ENCODE results near the gene SCAMP1.

Gene SCAMP1

DNA sequence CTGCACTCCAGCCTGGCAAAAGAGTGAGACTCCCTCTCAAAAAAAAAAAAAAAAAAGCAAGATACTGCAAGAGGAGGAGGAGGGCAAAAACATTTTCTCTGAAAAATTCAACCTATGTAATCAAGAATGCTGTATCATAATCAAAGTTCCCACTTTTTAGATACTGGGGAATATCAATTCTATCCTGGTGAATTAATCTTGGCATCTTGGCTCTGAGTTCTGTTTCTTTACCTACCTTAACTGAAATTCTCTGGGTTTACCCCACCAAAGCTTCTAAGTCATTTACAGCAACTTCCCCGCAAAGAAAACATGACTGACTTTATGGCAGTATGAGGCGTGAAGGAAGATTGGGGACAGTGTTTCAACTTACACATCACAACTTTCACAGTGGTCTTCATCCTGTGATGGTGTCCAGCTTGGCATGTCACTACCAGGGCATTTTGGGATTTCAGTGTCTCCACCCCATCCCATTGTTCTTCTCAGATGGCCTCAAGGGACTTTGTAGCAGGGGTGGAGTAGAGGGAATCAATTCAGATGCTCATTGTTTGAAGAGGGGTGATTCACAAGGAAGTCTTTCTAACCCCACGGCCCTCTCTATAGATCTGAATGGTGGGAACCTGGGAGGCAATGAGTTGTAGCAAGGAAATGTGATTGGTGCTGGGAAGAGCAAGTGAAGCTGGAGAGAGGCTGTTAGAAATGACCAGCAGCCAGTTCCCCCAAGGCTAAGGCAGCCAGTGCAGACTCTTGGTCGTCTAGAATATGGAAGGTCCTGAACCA is 130.5 kb downstream of the SCAMP1 start:
- no peak overlapping the region for H3K4me3 ChIP-seq (ENCODE audit: low read depth, low read length)

DNA sequence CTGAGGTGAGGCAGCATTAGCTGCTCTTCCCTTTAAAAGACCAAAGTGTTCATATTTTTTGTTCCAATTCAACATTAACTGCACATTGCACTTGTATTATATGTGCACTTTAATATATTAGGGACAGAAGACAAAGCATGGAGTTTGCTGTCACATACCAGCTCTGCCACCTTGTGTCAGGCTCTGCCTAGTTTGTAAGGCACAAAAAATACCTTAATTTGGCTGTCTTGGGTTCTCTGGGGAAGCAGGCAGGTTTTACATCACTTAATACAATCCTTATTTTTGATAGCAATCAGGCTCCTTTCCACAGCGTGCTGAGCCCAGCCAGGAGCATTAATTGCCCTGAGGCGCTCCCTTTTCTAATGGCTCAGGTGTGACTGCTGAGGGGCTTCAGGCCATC is 131.8 kb downstream of the SCAMP1 start:
- H3K4me3 ChIP-seq (ENCODE audit: low read depth, low read length), result no peak overlapping the region

DNA sequence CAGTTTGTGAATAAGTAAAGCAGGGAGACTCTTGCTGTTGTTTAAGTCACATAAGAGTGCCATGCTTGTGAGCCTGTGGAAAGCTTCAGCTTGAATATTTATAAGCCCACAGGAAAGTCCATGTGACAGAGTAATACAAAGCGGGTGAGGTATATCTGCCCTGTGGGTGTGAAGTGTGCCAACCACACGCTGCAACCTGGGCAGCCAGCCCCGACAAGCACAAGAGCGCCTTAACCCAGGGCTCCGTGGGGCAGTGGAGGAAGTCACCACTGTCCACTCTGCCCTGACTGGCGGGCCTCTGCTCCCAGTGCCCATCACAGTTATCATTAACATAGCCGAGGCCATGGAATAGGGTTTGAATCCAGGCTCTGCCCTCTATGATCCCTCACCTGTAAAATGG is 132.2 kb downstream of the SCAMP1 start:
- H3K4me3 ChIP-seq (ENCODE audit: low read depth, low read length), result no peak overlapping the region

DNA sequence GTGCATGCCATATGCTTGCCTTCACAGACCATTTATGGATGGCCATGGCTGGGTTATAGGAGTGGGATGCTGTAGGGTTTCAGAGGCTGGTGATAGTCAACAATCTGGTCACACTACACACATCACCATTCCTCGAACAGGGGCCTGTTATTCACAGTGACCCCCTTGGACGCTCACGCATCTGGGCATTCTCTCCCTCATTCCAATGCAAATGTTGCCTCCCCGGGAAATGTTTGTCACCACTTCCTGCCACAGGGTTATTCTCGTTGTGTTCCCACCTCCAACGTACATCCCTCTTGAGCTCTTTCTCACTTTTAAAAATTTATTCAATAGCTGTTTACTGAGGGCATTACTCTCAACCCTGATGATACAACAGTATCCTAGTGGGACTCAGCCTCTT is 135.4 kb downstream of the SCAMP1 start:
- H3K4me3 ChIP-seq (ENCODE audit: low read depth, low read length), result no peak overlapping the region

DNA sequence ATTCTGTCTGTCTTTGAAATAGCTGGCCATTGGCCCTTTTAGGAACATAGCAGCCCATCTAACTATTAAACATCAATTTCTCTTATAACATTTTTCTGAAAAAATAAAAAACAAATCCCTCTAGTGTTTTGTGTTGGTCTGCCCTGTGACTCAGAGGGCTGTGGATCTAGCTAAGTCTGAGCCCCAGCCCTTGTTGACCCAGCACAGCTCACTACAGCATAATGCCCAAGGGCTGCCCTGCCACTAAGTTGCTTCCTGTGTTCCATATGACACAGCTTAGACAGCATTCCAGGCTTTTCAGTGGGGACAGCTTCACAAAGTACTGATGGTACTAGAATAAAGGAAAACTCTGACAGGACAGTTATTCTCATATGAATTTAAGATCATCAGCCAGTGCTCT is 136.0 kb downstream of the SCAMP1 start:
- no peak overlapping the region for H3K4me3 ChIP-seq (ENCODE audit: low read depth, low read length)

DNA sequence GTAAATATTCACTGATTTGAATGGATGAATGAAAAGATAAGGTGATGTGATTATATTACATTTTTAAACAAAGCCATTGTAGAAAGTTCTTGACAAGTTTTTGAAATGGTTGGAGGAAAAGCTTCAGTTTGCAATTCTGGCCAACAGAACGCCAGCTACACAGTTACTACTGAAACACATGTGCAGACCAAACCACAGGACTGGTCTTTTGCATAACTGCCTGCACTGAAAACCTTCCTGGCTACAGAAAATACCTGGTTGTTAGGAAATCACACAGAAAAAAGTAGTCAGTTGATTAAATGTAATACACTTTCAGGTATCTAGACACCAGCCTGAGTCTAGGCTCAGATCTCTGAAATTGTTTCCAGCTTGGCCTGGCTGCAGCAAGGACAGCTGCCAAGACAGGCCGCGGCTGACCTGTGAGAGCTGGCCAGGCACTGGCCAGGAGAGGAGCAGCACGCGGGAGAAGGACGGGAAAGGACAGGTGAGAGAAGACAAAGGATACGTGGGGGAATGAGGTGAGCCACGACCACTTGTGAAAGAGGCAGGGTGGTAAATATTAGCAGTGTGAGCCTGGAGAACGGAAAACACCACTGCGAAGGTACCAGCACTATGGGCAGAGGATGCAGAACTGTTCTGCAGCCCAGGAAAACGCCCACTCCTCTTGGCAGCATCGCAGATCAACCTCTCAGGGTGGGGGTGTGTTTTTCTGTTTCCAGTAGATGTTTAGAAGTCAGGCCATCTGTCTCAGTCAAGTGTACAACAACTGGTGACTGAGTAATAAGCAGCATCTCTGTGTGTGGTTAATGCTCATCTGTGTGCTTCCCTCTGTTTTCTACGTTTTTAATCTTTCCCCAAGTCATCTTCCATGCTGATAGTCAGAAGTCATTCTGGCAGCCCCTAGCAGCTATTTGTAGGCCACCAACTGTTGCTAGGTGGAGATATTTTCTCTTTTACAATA is 137.4 kb downstream of the SCAMP1 start:
- no peak overlapping the region for H3K4me3 ChIP-seq (ENCODE audit: low read depth, low read length)

DNA sequence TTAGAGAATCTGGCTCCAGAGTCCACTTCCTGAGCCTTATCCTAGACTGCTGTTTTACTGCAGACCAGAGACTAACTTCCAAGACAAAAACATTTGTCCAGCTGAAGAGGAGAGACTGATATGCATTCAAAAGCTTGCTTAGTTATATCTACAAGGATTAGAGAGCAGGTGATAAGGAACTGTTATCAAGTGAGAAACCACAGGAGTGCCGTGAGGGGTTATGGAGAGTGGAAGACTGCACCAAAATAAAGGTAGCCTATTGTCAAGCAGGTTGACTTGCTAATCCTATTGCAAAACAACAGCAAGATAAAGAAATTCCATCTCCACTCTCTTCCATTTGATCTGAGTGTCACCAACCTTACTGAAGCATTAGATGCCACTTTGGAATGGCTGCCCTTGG is 139.1 kb downstream of the SCAMP1 start:
- no peak overlapping the region for H3K4me3 ChIP-seq (ENCODE audit: low read depth, low read length)

DNA sequence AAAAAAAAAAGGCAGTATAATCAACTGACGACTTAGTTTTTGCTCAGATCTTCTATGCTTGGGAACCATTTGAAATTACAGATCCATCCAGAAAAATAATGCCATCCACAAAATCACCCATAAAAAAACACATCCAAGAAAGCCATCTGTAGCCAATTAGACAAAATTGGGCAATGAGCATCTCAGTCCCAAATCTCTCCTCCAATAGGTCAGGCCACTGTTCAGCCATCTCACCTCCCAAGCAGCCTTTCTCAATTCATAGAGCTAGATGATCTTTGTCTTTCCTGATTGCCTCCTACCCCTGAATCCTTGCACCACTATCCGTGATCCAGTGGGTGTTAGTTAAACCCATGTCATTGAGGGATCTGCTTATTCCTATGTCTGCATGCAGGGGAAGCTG is 139.6 kb downstream of the SCAMP1 start:
- no peak overlapping the region for H3K4me3 ChIP-seq (ENCODE audit: low read depth, low read length)

DNA sequence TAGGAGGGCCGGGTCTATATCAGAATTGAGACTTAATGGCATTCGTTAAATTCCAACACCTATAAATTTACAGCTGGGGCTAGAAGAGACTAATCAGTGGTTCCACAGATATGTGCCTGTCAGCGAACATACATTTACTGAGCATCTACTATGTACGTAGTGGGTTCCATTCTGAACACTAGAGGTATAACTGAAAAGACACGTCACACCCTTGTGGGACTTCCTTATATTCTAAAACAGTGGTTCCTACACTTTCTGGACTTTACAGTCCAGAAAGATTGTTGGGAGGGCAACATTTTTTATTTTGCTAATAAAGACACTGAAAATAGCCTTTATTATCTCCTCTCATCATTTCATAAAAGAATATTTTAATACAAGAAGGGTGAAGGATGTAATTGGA is 140.5 kb downstream of the SCAMP1 start:
- no peak overlapping the region for H3K4me3 ChIP-seq (ENCODE audit: low read depth, low read length)

DNA sequence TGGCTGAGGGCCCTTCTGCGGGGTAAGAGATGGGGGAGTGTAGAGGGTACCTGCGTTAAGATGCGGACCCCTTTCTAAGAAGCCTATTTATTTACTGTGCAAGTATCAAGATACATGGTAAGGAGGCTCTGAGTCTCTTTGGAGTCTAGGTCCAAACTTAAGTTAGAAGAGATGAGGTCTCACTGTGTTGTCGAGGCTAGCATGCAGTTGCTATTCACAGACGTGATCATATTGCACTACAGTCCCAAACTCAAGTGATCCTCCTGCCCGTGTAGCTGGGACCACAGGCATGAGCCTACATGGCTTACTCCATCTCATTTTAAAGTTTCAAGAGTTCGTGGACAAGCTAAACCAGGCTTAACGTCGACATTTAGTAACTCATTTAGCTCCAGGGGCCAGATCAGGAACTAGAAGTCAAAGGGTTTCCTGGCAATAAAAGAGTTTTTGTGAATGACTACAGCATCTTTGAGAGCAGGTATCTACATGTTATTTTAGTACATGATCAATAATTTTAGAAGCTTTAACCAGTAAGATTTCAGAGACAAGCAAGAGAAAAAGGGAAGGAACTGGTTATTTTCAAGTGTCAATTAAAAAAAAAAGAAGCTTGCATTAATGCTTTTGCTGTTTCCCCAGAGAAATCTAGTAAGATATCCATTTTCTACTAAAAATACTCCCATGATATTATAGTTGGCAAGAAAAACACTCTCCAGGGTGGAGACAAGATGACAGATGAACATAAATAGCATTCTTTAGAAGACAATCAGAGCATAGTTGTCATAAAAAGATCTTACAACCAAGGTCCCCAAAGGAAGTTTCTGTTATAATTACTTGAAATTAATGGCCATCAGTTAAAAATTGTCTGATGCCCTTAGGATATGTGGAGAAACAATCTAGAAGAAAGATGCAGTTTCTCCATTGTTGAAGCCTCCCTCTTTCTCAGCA is 141.3 kb downstream of the SCAMP1 start:
- no peak overlapping the region for H3K4me3 ChIP-seq (ENCODE audit: low read depth, low read length)

DNA sequence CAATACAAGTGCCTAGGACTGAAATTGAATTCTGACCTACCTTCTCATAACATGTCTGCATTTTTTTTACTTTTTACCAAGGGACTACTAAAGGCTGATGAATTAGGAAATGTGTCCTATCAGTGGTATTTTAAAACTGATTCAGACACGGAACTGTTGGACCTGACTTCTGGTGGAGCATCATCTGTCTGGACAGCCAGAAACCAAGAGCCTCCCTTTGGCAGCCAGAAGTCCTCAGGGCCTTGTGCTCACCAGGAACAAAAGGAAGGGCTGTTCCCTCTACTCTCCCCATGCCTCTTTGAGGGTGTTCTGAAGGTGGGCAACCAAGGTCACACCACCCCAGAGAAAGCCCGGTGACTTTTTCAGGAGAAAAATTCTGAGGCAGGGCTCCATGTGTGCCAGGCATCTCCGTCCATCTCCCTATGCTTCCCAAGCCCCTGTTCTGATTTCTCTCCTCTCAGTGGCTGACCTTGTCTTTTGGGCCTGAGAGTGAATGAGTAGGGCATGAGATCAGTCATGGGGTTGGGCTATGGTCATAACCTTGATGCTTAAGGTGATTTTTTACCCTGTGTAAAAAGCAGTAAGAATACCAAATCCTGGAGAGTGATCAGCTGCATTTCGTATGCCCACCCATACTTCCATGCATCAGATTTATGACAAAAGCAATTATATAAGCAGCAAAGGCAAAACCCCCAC is 143.7 kb downstream of the SCAMP1 start:
- H3K4me3 ChIP-seq (ENCODE audit: low read depth, low read length), result no peak overlapping the region

DNA sequence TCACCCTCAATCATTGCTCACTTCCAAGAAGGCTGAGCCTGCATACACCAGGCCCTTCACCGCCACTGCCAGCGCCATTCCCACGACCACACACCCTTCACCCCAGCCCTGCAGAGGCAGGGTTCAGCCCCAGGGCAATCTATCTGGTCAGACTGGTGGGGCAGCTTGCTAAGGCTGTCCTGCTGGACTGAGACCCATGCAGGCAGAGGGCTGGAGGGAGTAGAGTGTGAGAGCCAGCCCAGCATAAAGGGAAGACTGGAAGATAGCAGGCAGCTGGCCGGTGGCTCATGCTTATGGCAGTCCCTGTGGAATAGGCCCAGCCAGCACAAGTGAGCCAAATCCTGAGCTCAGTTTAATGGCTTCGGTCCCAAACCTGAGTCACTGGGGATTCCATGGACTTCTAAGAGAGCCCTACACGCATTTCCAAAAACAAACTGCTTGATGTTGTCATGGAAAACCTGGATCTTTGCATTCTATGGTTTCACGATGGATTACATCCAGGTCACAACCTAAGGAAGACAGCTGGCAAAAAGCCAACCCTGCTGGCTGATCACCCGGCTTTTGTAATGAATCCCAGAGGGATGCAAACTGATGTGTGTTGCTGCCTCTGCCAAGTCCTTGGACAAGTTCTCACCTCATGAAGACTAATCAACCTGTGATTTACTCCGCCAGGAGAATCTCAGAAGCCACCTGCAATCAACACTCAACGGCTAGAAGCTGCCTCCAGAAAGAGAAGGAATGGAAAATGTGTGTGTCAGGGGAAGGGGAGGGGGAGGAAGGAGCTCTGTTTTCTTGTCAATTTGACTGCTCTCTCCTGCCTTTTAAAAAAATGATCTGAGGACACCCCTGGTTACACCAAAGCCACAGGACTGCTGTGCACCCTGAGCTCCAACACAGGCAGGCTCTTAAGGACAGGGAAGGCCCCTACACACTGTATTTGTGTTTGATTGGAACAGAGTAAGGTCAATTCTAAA is 144.6 kb downstream of the SCAMP1 start:
- no peak overlapping the region for H3K4me3 ChIP-seq (ENCODE audit: low read depth, low read length)

DNA sequence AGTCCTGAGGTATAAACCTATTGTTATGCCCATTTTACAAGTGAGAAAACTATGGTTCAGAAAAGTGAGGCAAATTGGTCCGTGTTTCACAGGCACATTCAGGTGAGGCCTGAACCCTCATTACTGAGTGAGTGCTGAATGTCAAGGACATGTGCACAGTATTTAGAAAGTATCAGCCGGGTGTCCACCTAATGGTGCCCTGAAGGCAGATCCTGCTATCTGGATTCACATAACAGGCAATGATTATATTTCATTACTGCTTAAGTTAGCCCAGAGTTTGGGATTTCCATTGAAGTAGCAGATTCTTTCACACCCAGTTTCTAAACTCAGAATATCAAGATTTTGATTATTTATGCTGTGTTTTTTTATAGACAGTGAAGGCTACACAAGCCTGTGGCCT is 145.4 kb downstream of the SCAMP1 start:
- H3K4me3 ChIP-seq (ENCODE audit: low read depth, low read length), result no peak overlapping the region

DNA sequence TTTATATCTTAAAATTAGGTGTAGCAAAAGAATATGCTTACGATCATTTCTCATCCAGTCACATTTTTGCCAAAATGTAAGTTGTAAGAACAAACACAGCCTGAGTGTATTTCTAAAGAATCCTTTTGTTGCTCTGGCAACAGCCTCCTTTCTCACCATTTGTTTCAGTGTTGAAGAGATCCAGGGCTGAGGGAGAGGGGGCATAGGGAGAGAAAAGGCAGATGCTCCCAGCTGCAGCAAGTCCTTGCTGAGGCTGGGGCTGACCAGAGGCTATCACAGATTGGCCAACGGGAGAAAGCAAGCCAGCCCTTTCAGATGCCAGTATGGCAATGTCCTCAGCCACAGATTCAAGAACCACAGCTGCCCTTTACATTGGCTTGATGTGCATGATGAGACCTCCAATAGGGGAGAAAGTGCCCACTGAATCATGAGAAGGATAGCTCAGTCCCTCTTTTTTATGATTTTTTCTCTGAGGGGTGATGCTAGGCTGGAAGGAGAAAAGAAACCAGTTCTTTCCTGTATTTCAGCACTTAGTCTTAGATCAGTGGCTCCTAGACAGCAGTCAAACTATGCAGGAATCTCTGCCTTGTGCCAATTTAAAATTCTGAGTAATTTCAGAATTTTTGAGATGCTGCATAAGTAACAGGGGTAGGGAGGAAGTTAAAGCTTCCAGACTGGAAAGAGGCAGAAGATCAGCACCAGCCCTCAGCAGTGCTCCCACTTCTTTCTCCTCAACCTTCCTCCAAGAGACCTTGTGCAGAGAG is 146.0 kb downstream of the SCAMP1 start:
- H3K4me3 ChIP-seq (ENCODE audit: low read depth, low read length), result no peak overlapping the region

DNA sequence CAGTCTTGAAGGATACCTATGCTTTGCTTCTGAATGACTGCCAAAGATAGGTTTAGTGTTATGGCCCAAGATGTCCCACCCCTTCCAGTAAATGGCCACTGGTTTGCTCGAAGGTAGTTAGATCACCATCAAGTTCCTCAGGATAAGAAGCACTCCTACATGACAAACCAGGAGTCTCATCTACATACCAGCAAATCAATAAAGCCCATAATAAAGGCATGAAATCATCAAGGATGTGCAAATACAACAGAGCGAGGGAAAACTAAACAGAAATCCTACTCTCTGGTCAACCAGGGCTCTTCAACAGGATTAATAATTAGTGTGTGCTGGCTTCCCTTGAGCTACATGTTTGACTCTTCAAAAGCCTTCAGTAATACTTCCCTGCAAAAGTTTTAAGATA is 147.1 kb downstream of the SCAMP1 start:
- no peak overlapping the region for H3K4me3 ChIP-seq (ENCODE audit: low read depth, low read length)

DNA sequence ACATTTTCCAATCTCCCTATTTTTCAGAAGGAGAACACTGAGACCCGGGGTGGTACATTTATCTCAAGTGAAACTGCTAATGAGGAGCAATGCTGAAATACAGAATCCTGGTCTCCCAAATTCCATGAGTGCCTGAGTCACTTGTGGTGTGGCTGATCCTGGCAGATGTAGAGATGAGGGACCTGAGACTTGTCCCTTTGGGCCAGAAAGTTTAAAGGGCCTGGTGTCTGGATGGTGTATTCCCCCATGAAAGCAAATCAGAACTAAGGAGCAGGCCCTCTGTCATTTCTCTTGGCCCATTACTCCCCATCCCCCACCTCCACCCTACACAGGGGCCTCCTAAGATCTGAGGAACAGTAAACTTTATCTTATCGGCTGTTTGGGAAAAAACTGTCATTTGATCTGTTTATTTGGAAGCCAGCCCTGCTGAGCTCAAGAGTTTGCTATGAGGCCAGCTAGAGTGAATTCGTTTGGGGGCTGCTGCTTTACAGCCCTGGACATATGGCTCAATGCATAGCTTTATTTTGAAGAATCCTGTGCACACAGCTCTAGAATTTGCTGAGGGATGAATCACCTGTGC is 147.9 kb downstream of the SCAMP1 start:
- no peak overlapping the region for H3K4me3 ChIP-seq (ENCODE audit: low read depth, low read length)

DNA sequence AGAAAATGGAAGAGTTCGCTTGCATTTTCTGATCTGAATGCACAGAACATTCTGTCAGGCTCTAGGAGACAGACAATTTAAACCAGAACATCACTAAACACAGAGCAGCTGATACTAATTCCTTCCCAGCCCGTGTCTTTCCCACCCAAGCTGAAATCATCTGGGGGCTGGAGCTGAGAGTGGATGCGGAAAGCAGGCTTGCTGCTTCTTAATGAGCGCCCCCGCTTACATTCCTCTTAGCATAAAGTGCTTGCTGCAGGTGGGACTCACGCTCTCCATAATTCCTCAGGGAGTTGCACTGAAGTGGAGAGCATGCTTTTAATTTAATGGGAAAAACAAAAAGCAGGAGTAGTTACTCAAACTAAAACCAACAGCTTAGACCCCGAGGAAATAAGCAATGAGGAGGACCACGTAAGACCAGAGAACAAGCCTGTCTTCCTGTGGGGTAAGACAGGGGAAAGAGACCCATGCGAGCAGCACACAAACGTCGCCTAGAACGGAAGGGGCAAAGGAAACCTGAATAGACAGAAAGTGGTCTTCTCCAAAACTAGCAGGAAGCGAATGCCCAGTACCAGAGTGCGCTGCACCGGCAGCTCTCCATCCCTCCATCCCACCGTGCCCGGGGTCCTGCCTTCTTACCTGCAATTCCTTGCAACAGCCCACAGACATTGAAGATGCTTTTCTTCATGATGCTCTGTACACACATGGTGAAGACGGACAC is 148.9 kb downstream of the SCAMP1 start:
- H3K4me3 ChIP-seq (ENCODE audit: low read depth, low read length), result no peak overlapping the region

Data from iPS-11a (cell line).